ENCODE data around the gene B4GALT4.

The B4GALT4 gene

GRCh38 chr3:119236756-119237155 lies 3.9 kb downstream of the B4GALT4 start:
- no peak for DNase-seq (ENCODE audit: low spot score)

DNA sequence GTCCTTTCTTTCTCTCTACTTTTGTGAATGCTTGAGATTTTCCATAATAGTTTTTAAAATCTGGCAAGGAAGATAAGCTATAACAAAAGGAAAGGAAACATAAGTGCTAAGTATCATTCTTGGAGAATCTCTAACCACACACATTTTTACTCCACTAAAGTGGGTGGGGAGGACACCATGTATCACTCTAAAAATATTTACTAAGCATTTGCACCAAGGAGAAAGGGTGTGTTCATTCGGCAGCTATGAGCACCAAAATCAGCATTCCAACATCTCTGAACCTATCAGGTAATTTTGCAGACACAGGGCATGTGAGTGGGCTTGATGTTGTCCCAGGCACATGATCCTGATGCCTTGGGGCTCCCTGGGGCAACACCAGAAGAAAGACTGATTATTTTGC lies 5.5 kb downstream of the B4GALT4 start:
- no peak for DNase-seq (ENCODE audit: low spot score)

DNA sequence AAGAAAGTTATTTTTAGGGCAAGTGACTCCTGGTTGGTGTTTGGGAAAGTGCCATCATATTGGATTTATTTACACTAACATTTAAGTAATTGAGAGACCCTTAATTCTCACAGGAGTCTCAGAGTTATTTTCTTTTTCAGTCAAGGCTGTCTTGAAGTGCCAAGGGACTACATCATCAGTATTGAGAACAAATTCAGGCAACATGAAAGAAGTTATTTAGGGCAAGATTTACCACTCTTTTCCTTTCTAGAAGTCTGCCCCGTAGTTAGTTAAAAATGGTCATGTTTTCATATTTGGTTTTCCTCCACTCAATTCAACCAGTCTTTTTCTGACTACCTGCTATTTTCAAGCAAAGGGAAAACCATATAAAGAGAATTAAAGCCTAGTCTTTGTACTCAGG lies 6.1 kb downstream of the B4GALT4 start:
- DNase-seq (ENCODE audit: low spot score), result no peak

DNA sequence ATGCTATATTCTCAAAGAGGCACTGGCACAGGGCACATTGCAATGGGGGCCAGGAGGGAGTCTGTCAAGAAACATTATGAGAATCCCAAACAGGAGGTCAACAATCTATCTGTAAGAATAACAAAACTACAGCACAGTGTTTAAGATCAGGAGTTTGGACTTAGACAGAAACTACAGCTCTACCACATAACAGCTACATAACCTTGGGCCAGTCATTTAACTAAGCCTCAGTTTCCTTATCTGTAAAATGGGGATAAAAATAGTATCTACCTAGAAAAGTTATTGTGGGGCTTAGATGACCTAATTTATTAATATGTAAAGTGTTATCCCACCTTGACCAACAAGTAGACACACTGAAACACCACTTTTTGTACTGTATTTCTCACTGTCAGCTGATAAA lies 9.9 kb downstream of the B4GALT4 start:
- DNase-seq (ENCODE audit: low spot score), result no peak

GRCh38 chr3:119230071-119230470 lies 10.6 kb downstream of the B4GALT4 start:
- DNase-seq (ENCODE audit: low spot score), result no peak

GRCh38 chr3:119229190-119229589 lies 11.5 kb downstream of the B4GALT4 start:
- no peak for DNase-seq (ENCODE audit: low spot score)

GRCh38 chr3:119228373-119229145 lies 12.1 kb downstream of the B4GALT4 start:
- DNase-seq (ENCODE audit: low spot score), result no peak

GRCh38 chr3:119227070-119227850 lies 13.4 kb downstream of the B4GALT4 start:
- no peak for DNase-seq (ENCODE audit: low spot score)

GRCh38 chr3:119225121-119225520 lies 15.6 kb downstream of the B4GALT4 start:
- no peak for DNase-seq (ENCODE audit: low spot score)

- DNase-seq (ENCODE audit: low spot score), result no peak
Observed at GRCh38 chr3:119223511-119223910, 17.2 kb downstream of the B4GALT4 start.

DNA sequence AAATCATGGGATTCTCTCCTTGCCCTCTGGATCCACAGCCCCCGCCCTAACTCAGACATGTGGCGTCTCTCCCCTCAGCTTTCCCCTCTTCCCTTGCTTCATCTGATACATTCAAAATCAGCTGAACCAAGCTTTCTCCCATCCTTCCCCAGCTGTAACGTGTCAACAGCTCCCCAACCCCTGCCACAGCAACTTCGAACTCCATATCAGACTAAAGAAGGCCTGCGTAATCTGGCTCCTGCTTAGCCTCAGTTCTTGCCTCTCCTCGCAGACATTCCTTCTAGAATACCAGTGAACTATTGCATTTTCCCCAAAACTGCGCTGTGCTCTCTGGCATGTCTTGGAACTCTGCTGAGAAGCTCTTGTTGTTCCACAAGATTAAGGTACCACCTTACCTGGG lies 18.3 kb downstream of the B4GALT4 start:
- no peak for DNase-seq (ENCODE audit: low spot score)

DNA sequence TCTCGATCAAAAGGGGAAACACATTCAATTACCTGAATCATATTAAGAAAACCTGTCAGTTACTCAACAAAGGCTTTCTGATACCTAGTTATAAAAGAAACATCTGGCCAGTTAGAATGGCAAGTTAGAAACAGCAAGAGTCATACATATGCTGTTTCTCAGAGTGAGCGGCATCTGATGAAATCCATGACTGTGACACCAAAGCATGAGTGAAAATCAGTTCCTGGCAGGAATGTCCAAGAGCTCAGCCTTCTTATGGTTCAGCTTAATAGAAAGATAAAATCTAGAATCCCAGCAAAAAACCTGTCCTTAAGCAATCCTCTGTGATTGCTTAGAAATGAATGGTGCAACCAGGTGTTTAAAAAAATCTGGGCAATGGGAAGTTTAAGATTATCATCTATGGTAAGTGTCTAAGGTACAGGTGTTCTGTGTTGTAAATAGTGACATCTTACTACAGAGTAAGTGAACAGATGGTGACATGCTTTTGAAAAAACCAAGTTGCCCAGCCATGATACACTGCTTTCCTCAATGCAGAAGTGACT lies 18.8 kb downstream of the B4GALT4 start:
- DNase-seq (ENCODE audit: low spot score), result no peak

DNA sequence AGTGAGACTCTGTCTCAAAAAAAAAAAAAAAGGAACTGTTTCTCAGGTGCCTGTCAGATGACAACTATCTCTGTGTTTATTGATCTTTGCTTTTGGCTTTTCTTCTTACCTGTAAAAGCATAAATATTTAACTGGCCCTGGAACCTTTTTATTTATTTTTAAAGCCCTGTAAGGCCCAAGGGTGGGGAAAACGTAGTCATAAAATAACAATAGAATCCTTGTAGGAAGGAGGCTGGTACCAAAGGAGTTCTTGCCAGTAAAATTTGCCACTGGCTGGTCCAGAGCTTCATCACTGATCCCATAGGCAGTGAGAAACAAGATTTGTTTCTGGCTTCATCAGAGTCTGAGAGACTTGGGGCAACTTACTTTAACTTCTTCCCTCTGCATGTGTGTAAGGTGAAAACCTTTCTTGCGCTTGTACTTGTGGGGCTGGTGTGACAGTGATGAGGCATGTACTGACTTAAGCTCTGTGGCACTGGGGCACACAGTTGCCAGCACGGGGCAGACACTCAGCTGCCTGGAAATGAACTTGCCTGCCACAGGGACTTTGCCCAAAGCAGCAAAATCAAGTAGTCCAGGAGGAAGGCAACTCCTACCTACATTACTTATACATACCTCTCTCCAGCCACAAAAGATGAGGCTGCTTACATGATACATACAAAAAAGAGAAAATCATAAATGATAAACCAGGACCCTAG lies 19.6 kb downstream of the B4GALT4 start:
- no peak for DNase-seq (ENCODE audit: low spot score)

GRCh38 chr3:119220198-119220597 lies 20.5 kb downstream of the B4GALT4 start:
- DNase-seq (ENCODE audit: low spot score), result no peak

DNA sequence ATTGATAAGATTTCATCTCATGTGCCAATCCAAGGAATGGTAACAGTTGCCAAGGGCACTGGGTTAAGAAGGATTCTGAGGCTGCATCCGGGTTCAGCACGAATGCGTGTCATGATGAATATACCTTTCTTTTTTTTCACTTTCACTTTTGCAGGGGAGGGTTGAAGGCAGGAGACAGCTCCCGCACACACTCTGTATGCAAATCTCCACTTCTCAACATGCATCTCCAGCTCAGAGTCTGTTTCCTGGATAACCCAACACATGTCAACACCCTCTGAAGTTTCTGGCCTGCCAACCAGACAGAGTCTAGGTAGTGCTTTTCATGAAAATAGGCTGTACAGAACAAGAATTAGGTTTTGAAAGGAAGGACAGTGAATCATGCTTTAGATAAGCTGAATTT lies 21.6 kb downstream of the B4GALT4 start:
- DNase-seq (ENCODE audit: low spot score), result no peak

- no peak for DNase-seq (ENCODE audit: low spot score)
Observed at GRCh38 chr3:119211803-119212202, 28.9 kb downstream of the B4GALT4 start.

GRCh38 chr3:119211193-119211592 lies 29.5 kb downstream of the B4GALT4 start:
- no peak for DNase-seq (ENCODE audit: low spot score)

DNA sequence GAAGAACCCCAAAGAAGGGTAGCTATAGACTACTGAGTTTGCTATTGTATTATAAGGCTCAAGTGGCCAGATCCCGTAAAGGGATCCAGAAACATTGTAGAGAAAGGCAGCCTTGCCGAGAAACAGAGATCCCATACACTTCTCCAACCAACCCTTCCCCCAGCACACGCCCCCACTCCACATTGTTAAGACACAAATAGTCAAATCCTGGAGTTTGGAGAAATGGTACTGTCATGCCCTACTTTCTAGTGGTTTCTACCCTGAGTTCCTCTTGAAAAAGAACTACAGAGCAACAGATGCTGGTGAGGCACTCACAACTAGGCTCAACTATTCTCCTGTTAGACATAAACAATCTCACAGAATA lies 33.2 kb downstream of the B4GALT4 start:
- no peak for DNase-seq (ENCODE audit: low spot score)

GRCh38 chr3:119206611-119207511 lies 33.8 kb downstream of the B4GALT4 start:
- peak; percentile 37 for DNase-seq (ENCODE audit: low spot score)

GRCh38 chr3:119205685-119206084 lies 35.0 kb downstream of the B4GALT4 start:
- DNase-seq (ENCODE audit: low spot score), result no peak

- DNase-seq (ENCODE audit: low spot score), result no peak
Observed at GRCh38 chr3:119205209-119205608, 35.5 kb downstream of the B4GALT4 start.

DNA sequence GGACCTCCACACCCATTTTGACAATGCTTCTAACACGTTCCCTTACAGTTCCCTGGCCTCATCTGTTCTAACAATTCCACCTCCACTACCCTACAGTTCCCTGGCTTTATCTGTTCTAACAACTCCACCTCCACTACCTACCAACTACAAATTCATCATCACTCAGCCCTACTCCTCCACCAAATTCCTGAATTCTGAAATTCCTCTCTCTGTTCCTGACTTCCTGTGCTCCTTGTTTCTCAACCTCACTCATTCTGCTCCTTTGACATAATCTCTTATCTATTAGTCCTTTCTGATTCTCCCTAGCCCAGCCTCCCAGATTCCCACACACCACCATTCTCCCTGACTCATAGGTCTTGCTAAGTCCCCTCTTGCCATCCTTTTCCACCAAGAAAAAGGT lies 44.8 kb downstream of the B4GALT4 start:
- DNase-seq (ENCODE audit: low spot score), result no peak

Data from iPS-NIHi11 (cell line).